Renal cortical epithelial cell (primary cell): ENCODE measurements around the gene PAPOLG. TPM values are rescaled to one million over a fixed set of nuclear protein-coding genes. Genes with fewer than 3 reads are reported as not detected.

ENCODE experiments used
- DNase-seq: peaks from one replicate; pipeline ENCODE4 v3.0.0-alpha.2; 2011; ENCODE audit warnings: low read depth
- total RNA-seq: library from RNA; depleted of rRNA; stranded (reverse); fragments of >200 nt; gene quantifications from 2 replicates; pipeline ENCODE4 v1.2.3, GENCODE V29; 2014

Gene PAPOLG
- total RNA-seq = 11.3 and 16.9 TPM in 2 replicates

- peak; percentile 77 for DNase-seq
These were observed at the start of gene PAPOLG for GRCh38 chr2:60756097-60757087. TSS of gene PAPOLG (plus strand) at chr2:60756268. CDS start at chr2:60756479, 211 bp downstream.

DNA sequence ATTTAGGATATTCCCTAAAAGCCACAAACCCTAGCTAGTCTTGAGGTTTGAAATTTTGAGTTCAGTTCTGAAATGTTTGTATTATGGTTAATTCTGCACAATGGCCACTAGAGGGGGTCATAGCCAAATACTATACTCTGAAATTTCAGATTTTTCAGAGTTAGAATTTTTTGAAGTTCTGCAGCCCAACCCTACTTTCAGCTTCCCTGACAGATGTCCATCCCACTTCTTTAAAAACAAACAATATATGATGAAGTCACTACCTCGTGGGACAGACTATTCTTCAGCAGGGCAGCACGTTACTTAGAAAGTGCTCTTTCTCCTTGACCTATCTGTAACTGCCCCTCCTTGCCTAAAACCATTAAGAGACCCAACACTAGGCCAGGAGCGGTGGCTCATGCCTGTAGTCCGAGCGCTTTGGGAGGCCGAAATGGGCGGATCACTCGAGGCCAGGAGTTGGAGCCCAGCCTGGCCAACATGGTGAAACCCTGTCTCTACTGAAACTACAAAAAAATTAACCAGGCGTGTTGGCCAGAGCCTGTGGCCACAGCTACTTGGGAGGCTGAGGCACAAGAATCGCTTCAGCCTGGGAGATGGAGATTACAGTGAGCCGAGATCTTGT lies 48.2 kb upstream of the PAPOLG start:
- peak; percentile 30 for DNase-seq

DNA sequence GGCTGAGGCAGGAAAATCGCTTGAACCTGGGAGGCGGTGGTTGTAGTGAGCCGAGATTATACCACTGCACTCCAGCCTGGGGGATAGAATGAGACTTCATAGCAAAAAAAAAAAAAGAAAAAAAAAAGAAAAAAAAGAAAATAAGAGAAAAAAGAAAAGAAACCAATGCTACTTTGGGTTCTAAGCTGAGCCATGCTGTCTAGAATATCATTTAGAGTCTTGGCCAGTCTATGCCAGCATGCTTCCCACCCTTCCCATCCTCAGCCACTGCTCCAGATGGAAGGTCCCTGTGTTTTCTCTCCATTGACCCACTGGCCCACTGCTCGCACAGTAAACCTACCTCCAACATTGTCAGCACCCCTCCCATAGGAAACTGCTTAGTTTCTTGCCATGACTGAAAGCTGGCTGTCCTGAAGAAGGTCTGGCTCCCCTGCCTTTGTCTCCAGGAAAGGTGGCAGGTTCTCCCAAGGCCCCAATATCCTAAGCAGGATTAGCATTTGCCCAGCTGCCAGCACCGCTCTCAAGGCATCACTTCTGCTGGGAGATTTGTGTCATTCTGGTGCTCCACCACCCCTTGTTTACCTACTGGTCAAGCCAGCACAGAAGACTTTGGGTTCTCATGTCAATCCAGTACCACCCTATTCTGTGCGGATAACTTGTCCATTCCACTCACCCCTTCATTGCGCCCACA lies 47.3 kb upstream of the PAPOLG start:
- DNase-seq = no peak

DNA sequence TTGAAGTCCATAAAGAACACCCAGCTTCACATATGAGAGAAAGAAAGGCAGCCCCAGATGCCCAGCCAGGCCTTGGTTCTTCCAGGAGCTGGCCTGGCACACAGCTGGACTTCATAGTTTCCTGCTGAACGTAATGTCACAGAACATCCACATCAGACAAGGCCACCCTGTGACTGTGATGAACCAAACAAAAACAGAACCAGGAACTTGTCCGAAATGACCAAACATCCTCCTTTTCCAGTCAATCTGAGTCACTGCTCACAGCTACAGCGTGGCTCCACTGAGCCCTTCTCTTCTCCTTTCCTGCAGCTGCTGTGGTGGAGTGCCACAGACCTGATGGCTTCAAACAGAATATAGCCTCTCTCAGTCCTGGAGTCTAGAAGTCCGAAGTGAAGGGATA lies 45.4 kb upstream of the PAPOLG start:
- DNase-seq = no peak

- DNase-seq = no peak
These were observed 40.5 kb upstream of the PAPOLG start for GRCh38 chr2:60715561-60715960.

GRCh38 chr2:60717691-60718090 lies 38.4 kb upstream of the PAPOLG start:
- no peak for DNase-seq

DNA sequence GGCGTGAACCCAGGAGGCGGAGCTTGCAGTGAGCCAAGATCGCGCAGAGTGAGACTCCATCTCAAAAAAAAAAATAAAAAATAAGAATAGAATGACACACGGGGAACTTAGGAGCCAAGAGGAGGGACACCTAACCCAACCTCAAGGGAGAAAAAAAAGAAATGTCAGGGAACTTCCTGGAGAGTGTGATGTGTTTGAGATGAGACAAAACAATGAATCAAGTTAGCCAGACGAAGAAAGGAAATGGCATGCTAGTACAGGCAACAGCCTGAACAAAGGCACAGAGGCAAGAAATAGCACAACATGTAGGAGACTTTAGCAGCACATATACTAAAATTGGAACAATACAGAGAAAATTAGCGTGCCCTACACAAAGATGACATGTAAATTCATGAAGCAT lies 36.7 kb upstream of the PAPOLG start:
- no peak for DNase-seq

DNA sequence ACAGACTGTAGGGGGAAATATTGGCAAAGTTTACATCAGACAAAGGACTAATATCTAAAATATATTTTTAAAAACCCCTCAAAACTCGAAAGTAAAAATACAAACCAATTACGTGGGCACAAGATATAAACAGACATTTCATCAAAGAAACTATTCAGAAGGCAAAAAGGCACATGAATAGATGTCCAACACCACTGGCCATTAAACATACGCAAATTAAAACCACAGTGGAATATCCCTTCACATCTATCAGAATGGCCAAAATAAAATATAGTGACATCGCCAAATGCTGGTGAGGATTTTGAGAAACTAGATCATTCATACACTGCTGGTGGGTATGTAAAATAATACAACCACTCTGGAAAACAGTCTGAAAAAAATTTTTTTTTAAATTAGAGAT lies 30.6 kb upstream of the PAPOLG start:
- no peak for DNase-seq

GRCh38 chr2:60728855-60729254 lies 27.2 kb upstream of the PAPOLG start:
- no peak for DNase-seq

DNA sequence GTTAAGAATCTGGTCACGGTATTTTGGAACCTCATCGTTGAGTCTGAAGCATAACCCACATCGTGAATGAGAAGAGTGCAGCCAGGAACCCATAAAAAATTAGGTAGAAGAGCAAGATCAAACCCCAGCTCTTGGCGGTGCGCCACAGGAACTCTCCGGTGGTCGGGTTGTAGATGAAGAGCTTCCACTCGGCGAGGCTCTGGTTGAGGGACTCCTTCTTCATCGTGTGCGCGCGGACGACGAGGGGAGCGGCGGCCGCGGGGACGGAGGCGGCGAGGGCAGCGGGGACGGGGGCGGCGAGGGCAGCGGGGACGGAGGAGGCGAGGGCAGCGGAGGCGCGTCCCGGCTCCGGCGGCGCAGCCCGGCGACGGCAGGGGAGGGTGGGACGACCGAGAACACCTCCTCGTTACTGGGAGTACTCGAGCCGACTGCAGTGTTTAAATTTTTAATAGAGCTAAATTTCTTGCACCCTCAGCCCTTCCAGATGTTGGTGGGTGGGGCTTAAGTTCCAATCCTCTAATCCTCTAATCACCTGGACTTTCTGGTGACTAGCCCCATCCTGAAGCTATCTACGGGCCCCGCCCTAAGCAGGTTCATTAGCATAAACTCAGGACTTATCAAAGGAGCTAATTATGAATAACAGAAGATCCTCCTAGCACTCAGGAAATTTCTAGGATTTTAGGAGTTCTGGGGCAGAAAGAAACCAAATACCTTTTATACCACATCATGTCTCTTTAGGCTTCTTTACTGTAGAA lies 20.4 kb upstream of the PAPOLG start:
- DNase-seq = no peak

DNA sequence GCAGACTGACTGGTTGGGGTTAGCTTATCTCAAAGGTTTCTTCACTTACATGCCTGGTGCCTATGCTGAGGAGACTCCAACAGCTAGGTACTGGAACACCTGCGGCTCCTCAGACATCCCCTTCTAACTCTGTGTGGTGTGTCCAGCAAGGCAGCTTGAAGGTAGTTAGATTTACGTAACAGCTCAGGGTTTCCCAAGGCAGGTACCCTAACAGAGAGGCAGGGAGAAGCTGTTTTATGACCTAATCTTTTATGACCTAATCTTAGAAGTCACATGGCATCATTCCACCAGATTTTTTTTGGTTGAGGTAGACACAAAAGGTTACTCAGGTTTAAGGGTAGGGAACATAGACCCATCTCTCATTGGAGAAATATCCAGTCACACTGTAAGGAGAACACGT lies 17.4 kb upstream of the PAPOLG start:
- no peak for DNase-seq

GRCh38 chr2:60739156-60739555 lies 16.9 kb upstream of the PAPOLG start:
- no peak for DNase-seq

DNA sequence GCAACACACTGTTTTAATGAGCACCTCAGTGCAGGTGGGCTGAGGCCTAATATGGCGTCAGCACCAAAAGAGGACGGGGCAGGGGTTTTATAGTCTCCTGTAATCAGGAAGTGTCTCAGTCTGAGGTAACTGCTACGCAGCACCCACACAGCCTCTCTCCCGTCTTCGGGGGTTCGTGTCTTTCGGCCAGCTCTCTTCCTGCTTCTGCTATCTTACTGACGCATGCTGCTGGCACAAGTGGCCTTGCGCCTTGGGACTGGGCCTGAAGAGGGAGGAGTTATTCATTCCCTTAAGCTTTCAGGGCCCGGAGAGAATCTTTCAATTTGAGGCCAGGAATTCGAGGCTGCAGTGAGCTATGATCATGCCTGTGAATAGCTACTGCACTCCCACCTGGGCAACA lies 14.5 kb upstream of the PAPOLG start:
- DNase-seq = no peak

- peak; percentile 61 for DNase-seq
These were observed 13.6 kb upstream of the PAPOLG start for GRCh38 chr2:60742419-60742818.

DNA sequence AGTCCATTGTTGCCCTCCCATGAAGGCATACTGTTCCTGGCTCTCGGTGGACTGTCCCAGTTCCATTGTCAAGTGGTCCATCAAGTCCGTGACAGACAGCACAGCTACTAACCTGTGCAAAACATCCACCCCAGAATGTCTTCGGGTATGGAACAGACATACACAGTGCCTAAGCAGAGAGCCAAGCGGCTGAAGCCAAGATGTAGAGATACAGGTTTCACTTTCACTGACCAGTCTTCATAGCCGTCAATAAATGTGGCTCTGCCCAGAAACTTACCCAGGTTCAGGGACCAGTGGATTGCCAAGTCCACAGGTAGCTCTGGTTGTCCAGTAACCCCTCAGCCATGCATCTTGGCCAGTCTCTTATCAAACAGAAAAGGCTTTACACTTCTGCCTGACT lies 10.7 kb upstream of the PAPOLG start:
- no peak for DNase-seq

- no peak for DNase-seq
These were observed 10.3 kb upstream of the PAPOLG start for GRCh38 chr2:60745761-60746160.

- DNase-seq = no peak
These were observed 9.8 kb upstream of the PAPOLG start for GRCh38 chr2:60746318-60746717.

- no peak for DNase-seq
These were observed 3.6 kb downstream of the PAPOLG start for GRCh38 chr2:60759654-60760053.

DNA sequence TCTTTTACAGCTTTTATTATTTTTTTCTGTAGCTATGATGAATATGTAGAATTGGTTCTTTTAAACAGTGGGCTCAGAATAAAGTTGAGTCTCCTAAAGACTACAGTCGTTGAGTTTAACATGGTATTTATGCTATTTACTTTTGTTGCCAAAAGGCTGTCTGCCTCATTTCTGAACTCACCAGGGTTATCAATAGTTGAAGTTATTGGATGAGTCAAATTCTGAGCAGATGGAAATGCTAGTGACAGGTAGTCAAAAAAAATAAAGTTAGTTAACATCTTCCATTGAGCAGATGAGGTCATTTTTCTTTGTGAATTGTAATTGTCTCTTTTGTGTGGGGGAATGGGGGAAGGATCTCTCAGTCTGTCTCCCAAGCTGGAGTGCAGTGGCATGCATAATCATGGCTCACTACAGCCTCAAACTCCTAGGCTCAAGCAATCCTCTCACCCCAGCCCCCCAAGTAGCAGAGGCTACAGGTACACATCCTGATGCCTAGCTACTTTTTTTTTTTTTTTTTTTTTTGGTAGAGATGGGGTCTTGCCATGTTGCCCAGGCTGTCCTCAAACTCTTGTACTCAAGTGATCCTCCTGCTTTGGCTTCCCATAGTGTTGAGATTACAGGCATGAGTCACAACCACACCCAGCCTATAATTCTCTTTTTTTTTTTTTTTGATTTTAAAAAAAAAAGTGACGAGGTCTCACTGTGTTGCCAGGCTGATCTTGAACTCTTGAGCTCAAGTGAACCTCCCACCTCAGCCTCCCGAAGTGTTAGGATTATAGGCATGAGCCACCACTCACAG lies 8.9 kb downstream of the PAPOLG start:
- DNase-seq = no peak

- DNase-seq = no peak
These were observed 10.2 kb downstream of the PAPOLG start for GRCh38 chr2:60766283-60766682.

GRCh38 chr2:60771508-60771907 lies 15.4 kb downstream of the PAPOLG start:
- no peak for DNase-seq
